ENCODE results near the gene MYO9A. TPM values are rescaled to one million over a fixed set of nuclear protein-coding genes. Genes with fewer than 3 reads are reported as not detected.

Gene MYO9A
- total and polyA plus RNA-seq, 5 experiments from 2014 or later, result 11.7 to 45.2 (median 13.3) TPM

DNA sequence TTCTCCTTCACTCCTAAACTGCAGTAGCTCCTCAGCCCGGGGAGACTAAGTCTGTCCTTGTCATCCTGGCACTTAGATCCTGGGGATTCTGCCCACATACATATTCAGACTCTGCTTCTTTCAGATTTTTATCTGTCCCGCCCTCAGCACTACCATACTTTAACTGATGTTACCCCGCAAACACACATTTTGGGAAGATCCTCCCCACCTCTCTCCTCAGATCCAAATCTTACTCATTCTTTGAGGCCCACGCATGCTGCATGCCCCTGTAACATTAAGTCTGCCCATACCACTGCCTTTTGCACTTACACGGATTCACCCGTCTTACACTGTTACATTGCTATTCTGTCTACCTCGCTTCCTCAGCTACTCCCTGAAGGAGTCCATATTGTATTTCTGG is 36.4 kb upstream of the MYO9A start:
- H3K27ac Mint-ChIP-seq, result no peak overlapping the region
- H3K4me3 Mint-ChIP-seq, result no peak overlapping the region
- peaks cover 0 to 5% (median 3%) of the 10 kb centered on the region in 5 donors for H3K27me3 Mint-ChIP-seq
- ATAC-seq (no peak), DNase-seq (no peak)
- POLR2A ChIA-PET, result no interaction called here
- no peaks in the 10 kb centered on the region for H3K9me3 Mint-ChIP-seq
- H3K4me1 Mint-ChIP-seq, result peaks cover 2 to 9% (median 7%) of the 10 kb centered on the region in 4 donors
- H3K36me3 Mint-ChIP-seq, result no peaks in the 10 kb centered on the region

GRCh38 chr15:72153269-72154000 is 35.5 kb upstream of the MYO9A start:
- Mint-ChIP-seq H3K27ac (no peak overlapping the region), H3K4me1 (peaks cover 2 to 9% (median 7%) of the 10 kb centered on the region in 4 donors), H3K4me3 (no peak overlapping the region), H3K9me3 (no peaks in the 10 kb centered on the region), H3K27me3 (peaks cover 0 to 3% (median 2%) of the 10 kb centered on the region in 5 donors), H3K36me3 (no peaks in the 10 kb centered on the region)
- ATAC-seq (no peak), DNase-seq (no peak)
- POLR2A ChIA-PET, result no interaction called here

DNA sequence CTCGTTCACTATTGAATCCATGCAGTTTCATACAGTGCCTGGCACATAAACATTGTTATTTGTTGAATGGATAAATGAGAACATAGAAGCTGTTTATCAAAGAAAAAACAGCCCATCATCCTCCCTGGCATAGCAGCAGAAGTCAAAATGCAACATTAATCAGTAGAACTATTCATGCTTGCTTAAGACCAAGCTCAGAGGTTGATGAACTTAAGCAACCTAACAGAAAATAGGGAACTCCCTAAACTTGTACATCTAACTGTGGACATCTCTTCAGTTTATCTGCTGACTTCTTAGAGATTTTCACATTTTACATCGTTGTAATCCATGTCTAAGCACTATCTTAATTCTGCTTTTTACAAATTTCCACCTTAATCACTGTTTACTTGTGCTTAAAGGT is 29.5 kb upstream of the MYO9A start:
- H3K27me3 Mint-ChIP-seq, result peaks cover 0 to 12% (median 0%) of the 10 kb centered on the region in 5 donors
- H3K4me3 Mint-ChIP-seq, result no peak overlapping the region
- POLR2A ChIA-PET, result no interaction called here
- H3K36me3 Mint-ChIP-seq, result no peaks in the 10 kb centered on the region
- no peaks in the 10 kb centered on the region for H3K4me1 Mint-ChIP-seq
- DNase-seq (no peak), ATAC-seq (no peak)
- no peak overlapping the region for H3K27ac Mint-ChIP-seq
- no peaks in the 10 kb centered on the region for H3K9me3 Mint-ChIP-seq

GRCh38 chr15:72146934-72147333 is 29.0 kb upstream of the MYO9A start:
- ATAC-seq, result no peak
- Mint-ChIP-seq H3K27ac (no peak overlapping the region), H3K4me1 (no peaks in the 10 kb centered on the region), H3K9me3 (no peaks in the 10 kb centered on the region), H3K36me3 (no peaks in the 10 kb centered on the region), H3K4me3 (no peak overlapping the region), H3K27me3 (peaks cover 0 to 12% (median 0%) of the 10 kb centered on the region in 5 donors)
- POLR2A ChIA-PET, result no interaction called here
- no peak for DNase-seq

DNA sequence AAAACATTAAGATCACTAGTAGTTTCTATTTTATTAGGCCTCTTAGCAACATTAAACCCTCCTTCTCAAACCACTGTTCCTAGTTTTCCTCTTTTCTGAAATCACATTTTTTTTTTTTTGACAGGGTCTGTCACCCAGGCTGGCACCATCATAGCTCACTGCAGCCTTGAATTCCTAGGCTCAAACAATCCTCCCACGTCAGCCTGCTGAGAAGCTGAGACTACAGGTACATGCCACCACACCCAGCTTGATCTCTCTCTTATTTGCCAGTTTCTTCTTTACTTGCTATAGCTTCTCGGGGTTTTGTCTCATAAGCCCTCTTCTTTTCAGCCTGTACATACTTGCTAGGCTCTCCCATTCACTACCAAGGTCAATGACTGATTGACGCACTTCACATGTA is 28.3 kb upstream of the MYO9A start:
- Mint-ChIP-seq H3K9me3 (no peaks in the 10 kb centered on the region), H3K36me3 (no peaks in the 10 kb centered on the region), H3K27me3 (peaks cover 0 to 12% (median 0%) of the 10 kb centered on the region in 5 donors), H3K4me3 (no peak overlapping the region), H3K4me1 (peaks cover 0 to 4% (median 0%) of the 10 kb centered on the region in 4 donors), H3K27ac (no peak overlapping the region)
- POLR2A ChIA-PET, result interaction anchor here (0.7 kb wide), 1 partner anchor 230 kb away, joined by 4 read pairs; no protein-coding TSS in a partner anchor
- no peak for ATAC-seq
- DNase-seq, result no peak

DNA sequence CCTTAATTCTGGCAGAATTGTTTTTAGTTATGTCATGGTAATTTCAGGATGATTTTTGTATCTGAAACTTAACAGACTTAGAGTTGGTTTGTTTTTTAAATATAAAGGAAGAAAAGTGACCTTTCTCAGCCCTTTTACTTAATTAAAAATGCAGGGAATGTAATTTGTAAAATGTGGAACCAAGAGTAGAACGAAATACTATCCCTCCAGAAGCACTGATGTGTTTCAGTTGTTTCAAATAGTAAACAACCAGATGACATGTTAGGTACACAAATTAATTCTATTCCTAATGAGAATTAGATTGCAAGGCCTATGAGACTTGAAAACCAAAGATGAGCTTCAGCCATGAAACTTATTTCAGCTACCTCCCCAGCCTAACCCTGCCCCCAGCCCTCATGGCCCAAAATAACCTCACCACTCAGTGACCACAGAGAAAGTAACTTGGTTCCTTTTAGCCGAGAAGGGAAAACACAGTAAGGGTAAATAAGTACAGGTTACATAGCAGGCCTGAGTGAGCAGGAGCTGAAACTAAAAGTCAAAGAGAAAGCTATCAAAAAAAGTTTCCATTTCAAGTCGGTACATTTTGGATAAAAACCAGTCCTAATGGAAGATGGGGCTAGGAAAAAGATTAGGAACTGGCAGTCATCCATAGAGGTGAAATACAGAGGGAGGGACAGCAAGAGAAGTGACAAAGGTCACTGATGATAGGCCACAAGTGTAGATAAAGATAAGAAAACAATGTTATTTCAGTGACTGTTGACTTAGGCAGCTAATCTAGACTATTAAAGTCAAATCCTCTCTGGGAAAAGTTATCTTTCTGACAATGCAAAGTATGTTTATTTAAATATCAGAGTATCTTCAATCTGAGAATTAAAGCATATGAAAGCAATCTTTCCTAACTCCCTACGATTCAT is 23.5 kb upstream of the MYO9A start:
- POLR2A ChIA-PET, result no interaction called here
- H3K9me3 Mint-ChIP-seq, result no peaks in the 10 kb centered on the region
- ATAC-seq, result no peak

DNA sequence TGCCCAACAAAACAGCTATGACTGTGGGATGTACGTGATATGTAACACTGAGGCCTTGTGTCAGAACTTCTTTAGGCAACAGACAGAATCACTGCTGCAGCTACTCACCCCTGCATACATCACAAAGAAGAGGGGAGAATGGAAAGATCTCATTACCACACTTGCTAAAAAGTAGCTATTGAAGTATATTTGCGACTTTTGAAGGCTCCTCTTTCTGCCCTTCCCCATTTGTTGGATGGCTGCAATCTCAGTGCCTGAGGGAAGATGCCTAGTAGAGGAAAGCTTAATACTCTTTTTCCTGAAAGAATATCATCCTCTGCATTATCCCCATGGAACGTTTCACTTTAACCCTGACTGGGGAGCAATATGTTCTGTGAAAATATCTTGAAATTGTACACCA is 22.1 kb upstream of the MYO9A start:
- Mint-ChIP-seq H3K27ac (no peak overlapping the region), H3K9me3 (no peaks in the 10 kb centered on the region), H3K36me3 (no peaks in the 10 kb centered on the region), H3K4me1 (peaks cover 0 to 6% (median 0%) of the 10 kb centered on the region in 4 donors), H3K4me3 (no peak overlapping the region), H3K27me3 (no peaks in the 10 kb centered on the region)
- POLR2A ChIA-PET, result interaction anchor here (0.5 kb wide), 1 partner anchor 150 kb away, joined by 5 read pairs; no protein-coding TSS in a partner anchor
- no peak for DNase-seq
- ATAC-seq, result no peak

More for the DNA sequence above, 23.5 kb upstream of the MYO9A start:
- Mint-ChIP-seq H3K36me3 (no peaks in the 10 kb centered on the region), H3K27ac (no peak overlapping the region), H3K4me3 (no peak overlapping the region), H3K4me1 (peaks cover 0 to 6% (median 0%) of the 10 kb centered on the region in 4 donors), H3K27me3 (peaks cover 0 to 3% (median 0%) of the 10 kb centered on the region in 5 donors)
- no peak for DNase-seq

- Mint-ChIP-seq H3K27me3 (no peaks in the 10 kb centered on the region), H3K36me3 (no peaks in the 10 kb centered on the region), H3K9me3 (no peaks in the 10 kb centered on the region), H3K27ac (no peak overlapping the region), H3K4me3 (no peak overlapping the region), H3K4me1 (peaks cover 0 to 6% (median 0%) of the 10 kb centered on the region in 4 donors)
- POLR2A ChIA-PET, result interaction anchor here (0.5 kb wide), 1 partner anchor 150 kb away, joined by 5 read pairs; no protein-coding TSS in a partner anchor
- DNase-seq (no peak), ATAC-seq (no peak)
These were observed 21.7 kb upstream of the MYO9A start for GRCh38 chr15:72139667-72140066.

- Mint-ChIP-seq H3K4me1 (peaks cover 0 to 5% (median 0%) of the 10 kb centered on the region in 4 donors), H3K27ac (no peak overlapping the region), H3K36me3 (no peaks in the 10 kb centered on the region), H3K4me3 (no peak overlapping the region), H3K9me3 (no peaks in the 10 kb centered on the region), H3K27me3 (peaks cover 0 to 4% (median 0%) of the 10 kb centered on the region in 5 donors)
- no peak for DNase-seq
- ATAC-seq, result no peak
- POLR2A ChIA-PET, result no interaction called here
These were observed 18.5 kb upstream of the MYO9A start for GRCh38 chr15:72136170-72137051.

DNA sequence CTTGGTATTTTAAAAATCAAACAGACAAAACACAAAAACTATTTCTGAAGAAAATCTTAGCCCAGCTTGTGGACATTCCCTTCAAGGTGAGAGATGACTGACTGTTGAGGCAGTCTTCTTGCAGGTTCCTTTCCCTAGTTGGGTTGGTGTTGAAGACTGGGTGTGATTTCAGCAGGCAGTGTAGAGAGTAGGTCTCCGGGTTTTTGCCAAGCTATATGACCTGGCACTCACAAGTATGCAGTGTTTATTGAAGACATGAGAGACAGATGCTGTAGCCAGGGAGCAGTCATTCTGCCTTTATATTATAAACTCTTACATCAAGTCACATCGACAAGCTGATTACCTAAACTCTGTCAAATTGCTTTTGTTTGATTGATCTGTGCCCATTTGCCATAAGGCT is 17.8 kb upstream of the MYO9A start:
- Mint-ChIP-seq H3K36me3 (no peaks in the 10 kb centered on the region), H3K27me3 (peaks cover 0 to 4% (median 0%) of the 10 kb centered on the region in 5 donors), H3K4me1 (no peaks in the 10 kb centered on the region), H3K4me3 (no peak overlapping the region), H3K27ac (no peak overlapping the region), H3K9me3 (no peaks in the 10 kb centered on the region)
- POLR2A ChIA-PET, result no interaction called here
- DNase-seq (no peak), ATAC-seq (no peak)

DNA sequence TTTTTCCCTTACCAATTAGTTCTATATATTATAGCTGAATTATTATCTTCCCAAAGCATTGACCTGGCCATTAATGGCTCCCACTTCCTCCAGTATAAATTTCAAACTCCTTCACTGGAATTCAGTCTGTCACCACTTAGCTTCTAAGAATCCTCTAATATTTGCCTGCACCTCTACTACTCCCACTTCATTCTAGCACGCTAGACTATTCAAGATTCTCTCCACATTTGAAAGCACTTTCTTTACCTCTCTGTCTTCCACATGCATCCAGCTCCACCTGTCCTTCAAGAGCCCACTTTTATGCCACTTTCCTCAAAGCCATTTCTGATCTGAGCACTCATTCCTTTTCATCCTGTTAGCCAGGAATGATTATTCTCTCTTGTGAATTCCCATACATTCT is 15.3 kb upstream of the MYO9A start:
- Mint-ChIP-seq H3K36me3 (no peaks in the 10 kb centered on the region), H3K4me1 (no peaks in the 10 kb centered on the region), H3K4me3 (no peak overlapping the region), H3K27me3 (peaks cover 0 to 4% (median 0%) of the 10 kb centered on the region in 5 donors), H3K9me3 (no peaks in the 10 kb centered on the region), H3K27ac (no peak overlapping the region)
- POLR2A ChIA-PET, result no interaction called here
- ATAC-seq, result no peak
- DNase-seq, result no peak

GRCh38 chr15:72131922-72132321 is 14.0 kb upstream of the MYO9A start:
- Mint-ChIP-seq H3K9me3 (no peaks in the 10 kb centered on the region), H3K36me3 (no peaks in the 10 kb centered on the region), H3K27me3 (peaks cover 0 to 4% (median 0%) of the 10 kb centered on the region in 5 donors), H3K4me3 (no peak overlapping the region), H3K4me1 (no peaks in the 10 kb centered on the region), H3K27ac (no peak overlapping the region)
- ATAC-seq (no peak), DNase-seq (no peak)
- POLR2A ChIA-PET, result no interaction called here
